NCI-H69 (cell line): ENCODE data around the gene CACNA1F.
"Not testable (repeated sequence)": the region's sequence is repeated elsewhere in the genome, so short reads cannot be mapped to it uniquely, and the experiment has no call there.

Source experiments
- DNase-seq: peaks from one replicate; lab custom pipeline; 2025; lab: John Stamatoyannopoulos, UW

CACNA1F gene

DNA sequence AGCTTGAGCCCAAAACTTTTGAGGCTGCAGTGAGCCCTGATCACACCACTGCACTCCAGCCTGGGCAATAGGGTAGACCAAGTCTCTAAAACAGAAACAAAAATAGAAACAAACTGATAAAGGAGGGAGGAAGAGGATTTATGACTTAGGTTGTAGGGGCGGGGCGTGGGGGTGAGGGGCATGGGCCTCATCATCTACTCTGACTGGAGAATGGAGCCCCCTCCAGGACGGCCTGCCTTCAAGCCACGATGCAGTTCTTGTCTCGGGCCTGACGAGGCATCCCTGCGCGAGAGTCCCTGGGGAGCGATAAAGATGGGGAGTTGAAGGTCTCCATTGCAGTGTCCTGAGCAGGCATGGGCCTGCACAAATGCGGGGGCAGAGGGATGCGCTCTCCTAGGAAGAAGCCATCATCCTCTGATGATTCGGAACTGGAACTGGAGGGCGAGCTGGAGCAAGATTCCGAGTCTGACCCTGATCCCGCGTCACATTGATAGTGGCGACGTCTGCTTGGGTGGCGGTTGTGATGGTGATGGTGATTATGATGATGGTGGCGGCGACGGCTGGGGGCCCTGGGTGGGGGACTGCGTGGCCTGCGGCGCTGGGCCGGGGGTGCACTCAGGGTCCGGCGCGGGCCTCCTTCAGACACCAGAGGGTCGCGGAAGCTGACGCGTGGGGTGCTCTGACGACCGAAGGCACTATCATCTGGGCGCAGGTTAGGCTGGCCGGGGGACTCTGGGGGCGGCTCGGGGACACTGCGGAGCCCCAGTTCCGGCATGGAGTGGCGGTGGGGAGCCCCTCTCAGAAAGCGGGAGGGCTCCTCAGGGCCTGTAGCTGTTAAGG lies 57.5 kb downstream of the CACNA1F start:
- DNase-seq = no peak

DNA sequence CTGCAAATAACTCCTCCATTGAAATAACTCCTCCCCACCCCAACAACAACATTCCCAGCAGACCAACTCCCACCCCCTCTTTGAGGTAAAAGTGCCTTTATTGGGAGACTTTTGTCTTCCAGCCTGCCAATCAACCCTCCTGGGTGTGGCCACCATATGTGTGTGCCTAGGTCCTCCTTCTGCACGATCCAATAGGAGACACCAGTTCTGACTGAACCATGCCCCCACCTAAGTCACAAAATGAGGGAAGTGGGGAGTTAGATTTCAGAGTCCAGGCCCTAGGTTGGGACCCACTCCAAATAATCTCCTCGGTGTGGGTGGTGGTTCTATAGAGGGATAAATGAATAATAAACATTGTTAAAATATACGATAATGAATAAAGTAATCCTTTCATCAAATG lies 58.4 kb downstream of the CACNA1F start:
- no peak for DNase-seq

DNA sequence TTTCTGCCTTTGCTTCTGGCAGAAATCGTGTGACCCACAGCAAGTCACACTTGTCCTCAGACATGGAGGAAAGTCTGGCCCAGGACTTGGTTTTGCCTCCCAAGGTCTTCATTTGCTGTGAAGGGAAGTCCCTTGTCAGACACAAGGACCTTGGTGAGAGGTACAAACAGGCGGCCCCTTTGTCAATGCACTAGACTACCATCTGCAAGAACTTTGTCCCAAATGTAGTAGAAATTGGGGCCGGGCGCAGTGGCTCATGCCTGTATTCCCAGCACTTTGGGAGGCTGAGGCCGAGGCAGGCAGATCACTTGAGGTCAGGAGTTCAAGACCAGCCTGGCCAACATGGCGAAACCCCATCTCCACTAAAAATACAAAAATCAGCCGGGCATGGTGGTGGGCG lies 59.6 kb downstream of the CACNA1F start:
- not testable (repeated sequence) for DNase-seq

DNA sequence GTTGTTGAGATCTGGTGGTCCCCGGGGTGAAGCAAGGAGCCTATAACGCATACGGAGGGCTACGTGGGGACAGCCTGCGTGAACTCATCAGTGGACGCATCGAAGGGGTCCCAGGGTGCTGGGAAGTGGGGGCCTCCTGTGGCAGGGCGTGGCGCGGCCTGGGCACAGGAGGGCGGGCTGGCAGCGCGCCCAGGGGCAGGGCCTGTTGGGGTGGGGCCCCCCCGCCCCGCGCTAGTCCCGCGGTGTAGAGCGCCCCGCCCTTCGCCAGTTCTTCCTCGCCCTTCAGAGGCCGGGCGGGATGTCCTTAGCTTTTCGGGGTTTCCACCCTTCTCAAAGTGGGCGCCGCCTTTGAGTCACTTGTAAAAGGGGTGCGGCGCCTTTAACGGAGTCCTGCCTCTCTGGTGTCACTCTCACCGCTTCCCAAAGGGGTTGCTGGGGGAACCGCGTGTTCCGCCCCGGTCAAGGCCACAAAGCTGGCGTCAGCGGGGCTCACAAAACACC lies 60.8 kb downstream of the CACNA1F start:
- DNase-seq = peak; percentile 83

DNA sequence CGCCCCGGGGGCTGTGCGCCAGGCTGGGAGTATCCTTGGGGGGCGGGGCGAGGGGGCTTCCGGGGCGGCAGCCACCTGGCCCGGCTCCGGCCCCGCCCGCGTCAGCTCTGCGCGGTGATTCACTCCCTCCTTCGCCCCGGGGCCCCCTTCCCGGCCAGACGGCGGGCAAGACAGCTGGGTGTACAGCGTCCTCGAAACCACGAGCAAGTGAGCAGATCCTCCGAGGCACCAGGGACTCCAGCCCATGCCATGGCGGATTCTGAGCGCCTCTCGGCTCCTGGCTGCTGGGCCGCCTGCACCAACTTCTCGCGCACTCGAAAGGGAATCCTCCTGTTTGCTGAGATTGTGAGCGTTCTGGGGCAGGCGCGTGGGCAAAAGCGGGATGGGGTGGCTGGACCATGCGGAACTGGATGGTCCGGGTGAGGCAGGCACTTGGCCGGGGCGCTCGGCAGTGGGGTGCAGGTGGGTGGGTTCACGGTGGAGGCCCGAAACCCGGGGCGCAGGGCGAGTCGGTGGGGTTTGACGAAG lies 61.3 kb downstream of the CACNA1F start, which contains the start of gene PLP2:
PLP2 (plus strand) TSS at position 147 of the 528 bp plus-strand sequence; CDS start at position 250, 103 bp downstream.
- peak; percentile 79 for DNase-seq

DNA sequence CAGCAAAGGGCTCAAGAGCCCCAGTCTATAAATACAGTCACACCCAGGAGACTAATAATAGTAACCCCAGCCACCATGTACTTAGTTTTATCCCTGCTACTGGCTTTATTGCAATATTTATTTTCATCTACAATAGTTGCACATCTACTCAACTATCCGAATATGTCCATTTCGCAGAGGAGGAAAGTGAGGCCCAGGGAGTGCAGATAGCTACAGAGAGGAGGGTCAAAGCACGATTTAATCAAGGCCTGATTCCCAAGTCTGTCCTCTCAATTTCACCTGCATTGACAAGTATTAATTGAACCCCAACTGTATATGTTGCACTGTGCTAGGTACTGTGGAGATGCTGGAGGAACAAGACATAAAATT lies 65.4 kb downstream of the CACNA1F start:
- no peak for DNase-seq

DNA sequence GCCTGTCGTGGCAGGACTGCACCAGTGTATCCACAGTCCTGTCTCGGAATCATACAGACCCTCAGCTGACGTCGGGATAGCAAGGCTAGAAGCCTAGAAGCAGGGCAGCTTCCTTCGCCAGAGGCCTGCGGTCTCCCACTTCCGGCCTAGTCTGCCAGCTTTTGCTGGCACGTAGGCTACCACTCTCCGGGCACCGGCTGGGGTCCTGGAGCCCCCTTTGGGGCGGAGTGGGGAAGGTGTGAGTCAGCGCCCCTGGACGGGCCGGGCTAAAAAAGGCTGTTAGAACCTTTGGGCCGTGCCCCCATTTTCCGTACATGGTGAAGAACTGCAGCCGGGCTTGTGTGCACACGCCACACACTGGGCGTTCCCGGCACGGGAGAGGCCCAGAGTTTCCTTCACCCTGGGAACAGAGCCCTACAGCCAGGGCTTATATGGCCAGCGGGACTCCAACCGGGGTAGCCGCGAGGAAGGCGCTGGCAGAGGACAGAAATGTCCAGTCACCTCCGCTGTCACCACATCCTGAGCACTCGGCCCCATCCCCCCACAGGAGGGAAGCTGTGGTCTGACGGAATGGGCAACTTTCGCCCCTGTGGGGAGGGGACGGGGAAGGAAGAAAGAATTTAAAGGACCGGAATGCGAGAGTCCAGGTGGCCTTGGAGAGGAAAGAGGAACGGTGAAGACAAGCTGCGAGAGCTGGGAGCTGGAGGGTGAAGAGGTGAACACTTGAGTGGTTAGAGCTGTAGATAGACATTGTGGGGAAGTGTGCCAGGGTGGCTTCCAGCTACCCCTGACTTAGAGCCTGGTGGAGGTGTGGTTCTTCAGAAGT lies 66.0 kb downstream of the CACNA1F start:
- peak; percentile 71 for DNase-seq

DNA sequence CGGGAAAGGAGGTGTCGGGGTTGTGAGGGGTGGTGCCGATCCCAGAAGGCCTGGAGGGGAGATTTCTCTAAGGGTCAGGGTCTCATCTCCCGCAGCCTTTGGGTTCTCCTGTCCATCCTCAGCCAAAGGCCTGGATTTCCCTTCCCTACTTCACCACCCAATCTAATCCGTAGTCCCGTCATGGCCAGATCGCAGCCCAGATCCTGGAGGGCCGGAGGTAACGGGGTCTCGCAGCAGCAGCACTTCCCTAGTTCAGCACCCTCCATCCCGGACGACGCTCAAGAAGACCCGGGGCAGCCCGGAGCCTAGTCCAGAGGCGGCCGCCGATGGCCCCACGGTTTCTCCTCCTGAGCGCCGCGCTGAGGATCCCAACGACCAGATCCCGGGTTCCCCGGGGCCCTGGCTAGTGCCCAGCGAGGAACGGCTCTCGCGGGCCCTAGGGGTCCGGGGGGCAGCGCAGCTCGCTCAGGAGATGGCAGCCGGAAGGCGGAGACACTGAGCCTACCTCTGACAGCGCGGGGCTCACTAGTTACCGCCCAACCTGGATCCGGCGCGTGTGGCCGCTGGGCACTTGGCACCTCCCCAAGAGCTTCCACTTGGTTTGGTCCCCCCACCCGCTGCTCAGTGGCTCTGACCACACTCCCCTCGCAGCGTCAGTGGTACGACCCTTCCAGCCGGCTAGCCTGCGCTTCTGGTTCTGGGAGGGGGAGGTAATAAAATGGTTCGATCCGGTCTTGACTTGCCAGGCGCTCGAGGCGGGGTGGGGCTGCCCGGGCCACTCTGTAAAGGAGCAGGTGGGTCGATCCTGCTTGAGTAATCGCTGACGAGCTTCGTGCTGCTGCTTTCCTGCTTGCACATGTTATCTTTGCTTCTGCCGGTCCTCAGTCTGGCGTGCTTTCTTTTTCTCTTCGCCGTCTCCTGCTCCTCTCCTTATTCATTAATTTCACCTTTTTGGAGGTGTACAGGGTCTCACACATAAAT lies 66.9 kb downstream of the CACNA1F start:
- DNase-seq = peak; percentile 97

DNA sequence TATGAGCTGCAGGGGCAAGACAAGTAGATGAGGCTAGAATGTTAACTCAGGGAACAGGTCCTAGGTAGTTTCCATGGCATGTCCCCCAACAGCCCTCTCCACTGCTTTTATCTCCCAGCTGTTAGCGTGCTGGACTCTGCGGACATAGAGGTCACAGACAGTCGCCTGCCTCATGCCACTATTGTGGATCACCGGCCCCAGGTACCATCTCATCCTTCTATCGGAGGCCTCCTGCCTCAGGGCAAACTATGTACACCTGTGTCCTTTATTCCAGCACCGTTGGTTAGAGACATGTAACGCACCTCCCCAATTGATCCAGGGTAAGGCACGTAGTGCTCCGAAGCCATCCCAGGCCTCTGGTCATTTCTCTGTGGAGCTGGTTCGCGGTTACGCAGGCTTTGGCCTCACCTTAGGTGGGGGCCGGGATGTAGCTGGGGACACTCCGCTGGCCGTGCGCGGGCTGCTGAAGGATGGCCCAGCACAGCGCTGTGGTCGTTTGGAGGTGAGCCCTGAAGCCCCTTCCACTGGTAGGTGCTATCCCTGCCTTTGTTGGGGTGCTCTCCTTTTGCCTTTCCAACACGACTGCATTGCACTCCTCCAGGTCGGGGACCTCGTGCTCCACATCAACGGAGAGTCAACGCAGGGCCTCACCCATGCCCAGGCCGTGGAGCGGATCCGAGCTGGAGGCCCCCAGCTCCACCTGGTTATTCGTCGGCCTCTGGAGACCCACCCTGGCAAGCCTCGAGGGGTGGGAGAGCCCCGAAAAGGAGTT lies 68.4 kb downstream of the CACNA1F start:
- no peak for DNase-seq

DNA sequence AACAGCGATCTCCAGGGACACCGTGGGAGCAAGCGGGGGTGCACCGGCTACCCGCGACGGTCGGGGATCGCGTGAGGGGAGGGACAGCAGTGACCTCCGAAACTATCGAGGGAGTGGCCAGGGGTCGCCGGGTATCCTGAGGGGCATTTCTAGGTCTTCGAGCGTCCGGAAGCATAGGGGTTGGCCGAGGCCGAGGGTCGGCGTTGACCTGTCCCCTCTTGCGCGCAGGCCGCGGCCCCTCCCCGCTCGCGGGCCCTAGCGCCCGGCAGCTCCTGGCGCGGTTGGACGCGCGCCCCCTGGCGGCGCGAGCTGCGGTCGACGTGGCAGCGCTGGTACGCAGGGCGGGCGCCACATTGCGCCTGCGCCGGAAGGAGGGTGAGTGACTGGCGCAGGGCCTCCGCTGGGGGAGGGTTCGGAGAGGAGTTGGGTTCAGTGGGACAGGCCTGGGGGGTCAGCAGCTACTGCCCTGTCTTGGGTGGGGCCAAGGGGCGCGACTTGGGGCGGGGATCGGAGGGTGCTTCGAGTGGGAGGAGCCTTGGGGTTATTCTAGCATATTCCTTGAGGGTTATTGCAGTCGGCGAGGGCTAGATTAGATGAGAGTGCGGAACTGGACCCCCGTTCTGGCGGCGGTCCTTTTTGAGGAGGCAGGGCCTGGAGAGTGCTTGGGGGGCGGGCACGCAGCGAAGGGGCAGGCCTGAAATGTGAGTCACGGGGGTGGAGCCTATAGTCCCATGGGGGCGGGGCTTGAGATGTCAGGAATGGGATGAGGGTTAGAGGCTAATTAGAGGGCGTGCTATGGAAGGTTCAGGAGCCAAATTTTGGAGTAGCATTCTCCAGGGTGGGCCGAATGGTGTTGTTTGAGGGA lies 69.4 kb downstream of the CACNA1F start:
- peak; percentile 86 for DNase-seq

DNA sequence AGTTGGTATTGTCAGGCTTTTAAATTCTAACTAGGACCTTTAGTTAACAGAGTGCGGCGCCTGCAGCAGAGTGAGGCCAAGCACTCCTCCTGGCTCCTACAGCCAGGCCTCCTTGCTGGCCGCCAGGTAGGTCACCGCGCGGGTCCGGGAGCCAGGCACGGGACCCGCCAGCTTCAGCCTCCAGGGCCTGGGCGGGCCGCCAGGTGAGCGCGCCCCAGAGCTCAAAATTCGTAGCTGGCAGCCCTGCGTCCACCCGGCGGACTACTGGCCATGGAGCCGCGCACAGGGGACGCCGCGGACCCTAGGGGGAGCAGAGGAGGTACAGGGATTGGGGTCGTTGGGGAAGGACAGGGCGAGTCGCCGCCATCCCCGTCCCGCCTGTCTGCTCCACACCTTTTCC lies 70.5 kb downstream of the CACNA1F start, which contains the start of gene MAGIX:
MAGIX (plus strand) TSS at position 139 of the 400 bp plus-strand sequence; CDS start at position 271, 132 bp downstream.
- no peak for DNase-seq

DNA sequence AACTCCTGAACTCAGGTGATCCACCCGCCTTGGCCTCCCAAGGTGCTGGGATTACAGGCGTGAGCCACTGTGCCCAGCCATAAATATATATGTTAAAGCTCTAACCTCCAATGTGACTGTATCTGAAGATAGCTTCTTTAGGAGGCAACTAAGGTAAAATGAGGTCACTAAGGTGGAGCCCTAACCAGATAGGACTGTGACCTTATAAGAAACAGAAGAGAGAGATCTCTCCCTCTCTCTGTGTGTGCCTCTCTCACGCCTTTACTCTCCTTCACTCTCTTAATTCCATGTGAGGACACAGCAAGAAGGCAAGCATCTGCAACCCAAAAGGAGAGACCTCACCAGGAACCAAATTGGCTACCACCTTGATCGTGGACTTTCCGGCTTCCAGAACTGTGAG lies 71.5 kb downstream of the CACNA1F start:
- DNase-seq = no peak

DNA sequence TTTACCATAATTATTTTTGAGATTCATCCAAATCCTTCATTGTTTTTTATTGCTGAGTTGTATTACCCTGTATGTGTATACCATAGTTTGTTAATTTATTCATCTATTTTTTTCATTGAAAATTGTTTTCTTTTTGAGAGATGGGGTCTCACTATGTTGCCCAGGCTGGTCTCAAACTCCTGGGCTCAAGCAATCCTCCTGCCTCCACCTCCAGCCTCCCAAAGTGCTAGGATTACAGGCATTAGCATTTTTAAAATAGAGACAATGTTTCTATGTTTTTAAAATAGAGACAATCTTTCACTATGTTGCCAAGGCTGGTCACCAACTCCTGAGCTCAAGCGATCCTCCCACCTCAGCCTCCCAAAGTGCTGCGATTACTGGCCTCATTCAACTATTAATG lies 72.2 kb downstream of the CACNA1F start:
- DNase-seq = no peak

DNA sequence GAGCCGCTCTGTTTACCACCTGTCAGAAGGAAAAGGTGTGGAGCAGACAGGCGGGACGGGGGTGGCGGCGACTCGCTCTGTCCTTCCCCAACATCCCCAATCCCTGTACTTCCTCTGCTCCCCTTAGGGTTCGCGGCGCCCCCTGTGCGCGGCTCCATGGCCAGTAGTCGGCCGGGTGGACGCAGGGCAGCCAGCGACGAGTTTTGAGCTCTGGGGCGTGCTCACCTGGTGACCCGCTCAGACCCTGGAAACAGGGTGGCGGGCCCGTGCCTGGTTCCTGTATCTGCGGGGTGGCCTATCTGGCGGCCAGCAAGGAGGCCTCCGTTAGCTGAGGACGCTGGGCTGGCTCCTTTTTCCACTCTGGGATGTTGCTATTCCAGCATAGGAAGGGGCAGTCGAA lies 75.9 kb downstream of the CACNA1F start:
- no peak for DNase-seq

DNA sequence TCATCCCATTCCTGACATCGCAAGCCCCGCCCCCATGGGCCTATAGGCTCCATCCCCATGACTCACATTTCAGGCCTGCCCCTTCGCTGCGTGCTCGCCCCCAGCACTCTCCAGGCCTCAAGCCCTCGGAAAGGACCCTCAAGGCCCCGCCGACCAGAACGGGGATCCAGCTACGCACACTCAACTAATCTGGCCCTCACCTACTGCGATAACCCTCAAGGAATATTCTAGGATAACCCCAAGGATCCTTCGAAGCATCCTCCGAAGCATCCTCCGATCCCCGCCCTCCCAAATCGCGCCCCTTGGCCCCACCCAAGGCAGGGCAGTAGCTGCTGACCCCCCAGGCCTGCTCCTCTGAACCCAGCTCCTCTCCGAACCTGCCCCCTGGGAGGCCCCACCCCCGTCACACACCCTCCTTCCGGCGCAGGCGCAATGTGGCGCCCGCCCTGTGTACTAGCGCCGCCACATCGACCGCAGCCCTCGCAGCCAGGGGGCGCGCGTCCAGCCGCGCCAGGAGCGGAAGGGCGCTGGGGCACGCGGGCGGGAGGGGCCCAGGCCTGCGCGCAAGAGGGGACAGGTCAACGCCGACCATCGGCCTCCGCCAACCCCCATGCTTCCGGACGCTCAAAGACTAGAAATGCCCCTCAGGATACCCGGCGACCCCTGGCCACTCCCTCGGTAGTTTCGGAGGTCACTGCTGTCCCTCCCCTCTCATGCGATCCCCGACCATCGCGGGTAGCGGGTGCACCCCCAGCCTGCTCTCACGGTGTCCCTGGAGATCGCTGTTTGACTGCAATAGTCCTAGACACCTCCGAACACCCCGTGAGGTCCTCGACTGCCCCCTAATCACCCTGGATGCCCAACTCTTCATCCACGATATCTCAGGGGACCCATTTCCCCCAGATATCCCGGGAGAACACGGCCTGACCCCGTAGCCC lies 77.0 kb downstream of the CACNA1F start:
- peak; percentile 87 for DNase-seq

DNA sequence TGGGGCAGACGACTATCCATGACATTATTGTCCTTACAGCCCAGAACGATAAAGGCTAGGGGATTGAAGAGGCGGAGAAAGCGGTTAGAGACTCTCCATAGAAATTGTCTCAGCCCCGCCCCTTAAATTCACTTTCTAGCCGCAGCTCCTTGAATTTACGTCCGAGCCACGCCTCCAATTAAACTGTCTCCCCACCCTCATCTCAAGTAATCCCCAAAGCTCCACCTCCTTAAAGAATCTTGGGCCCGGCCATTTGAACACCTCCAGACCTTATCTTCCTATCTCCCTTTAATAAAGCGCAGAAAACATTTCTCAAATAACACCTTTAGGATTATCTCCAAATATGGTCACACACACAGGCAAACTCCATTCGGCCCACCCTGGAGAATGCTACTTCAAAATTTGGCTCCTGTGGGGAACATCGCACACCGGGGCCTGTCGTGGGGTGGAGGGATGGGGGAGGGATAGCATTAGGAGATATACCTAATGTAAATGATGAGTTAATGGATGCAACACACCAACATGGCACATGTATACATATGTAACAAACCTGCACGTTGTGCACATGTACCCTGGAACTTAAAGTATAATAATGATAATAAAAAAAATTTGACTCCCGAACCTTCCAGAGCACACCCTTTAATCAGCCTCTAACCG lies 77.8 kb downstream of the CACNA1F start:
- DNase-seq = peak; percentile 57
